ENCODE results near the gene EP400. TPM values are rescaled to one million over a fixed set of nuclear protein-coding genes. Genes with fewer than 3 reads are reported as not detected.

EP400 gene
- total and polyA plus RNA-seq, 4 donors = 14.4 to 50.6 (median 30.8) TPM

- 94% methylated on average over 18 of the region's 22 CpGs for WGBS (ENCODE audit: insufficient coverage)
- H3K27ac ChIP-seq (ENCODE audit: low read depth, low read length) = no peak overlapping the region
Measured at GRCh38 chr12:131911851-131912477, 37.8 kb upstream of the EP400 start.

GRCh38 chr12:131912518-131913274, 37.0 kb upstream of the EP400 start:
- peak in 3 of 6 donors; percentile 37 to 76 (median 66) for DNase-seq (ENCODE audit: low read depth in 4 of 6, low spot score in 6 of 6)
- WGBS (ENCODE audit: insufficient coverage) = 53% methylated on average over 18 of the region's 20 CpGs
- H3K36me3 ChIP-seq (ENCODE audit: control insufficient read depth, insufficient read depth, low read length) = peaks cover 100% of the 10 kb centered on the region

More at GRCh38 chr12:131911851-131912477, 37.8 kb upstream of the EP400 start:
- no peaks in the 10 kb centered on the region for H3K27me3 ChIP-seq (ENCODE audit: control insufficient read depth, insufficient read depth, low read length)
- no peak overlapping the region for H3K4me3 ChIP-seq (ENCODE audit: low read depth, low read length)
- DNase-seq (ENCODE audit: low read depth in 4 of 6, low spot score in 6 of 6) = no peak
- peaks cover 12% of the 10 kb centered on the region for H3K4me1 ChIP-seq (ENCODE audit: control insufficient read depth, insufficient read depth, low read length)
- peaks cover 100% of the 10 kb centered on the region for H3K36me3 ChIP-seq (ENCODE audit: control insufficient read depth, insufficient read depth, low read length)
- H3K9me3 ChIP-seq (ENCODE audit: control insufficient read depth, insufficient read depth, low read length) = no peaks in the 10 kb centered on the region

GRCh38 chr12:131913666-131914065, 36.1 kb upstream of the EP400 start:
- DNase-seq (ENCODE audit: low read depth in 4 of 6, low spot score in 6 of 6) = no peak
- no peak overlapping the region for H3K27ac ChIP-seq (ENCODE audit: low read depth, low read length)
- H3K9me3 ChIP-seq (ENCODE audit: control insufficient read depth, insufficient read depth, low read length) = no peaks in the 10 kb centered on the region
- H3K27me3 ChIP-seq (ENCODE audit: control insufficient read depth, insufficient read depth, low read length) = no peaks in the 10 kb centered on the region
- 99% methylated on average over 7 of the region's 8 CpGs for WGBS (ENCODE audit: insufficient coverage)
- H3K36me3 ChIP-seq (ENCODE audit: control insufficient read depth, insufficient read depth, low read length) = peaks cover 100% of the 10 kb centered on the region
- H3K4me3 ChIP-seq (ENCODE audit: low read depth, low read length) = no peak overlapping the region
- peaks cover 12% of the 10 kb centered on the region for H3K4me1 ChIP-seq (ENCODE audit: control insufficient read depth, insufficient read depth, low read length)

More at GRCh38 chr12:131912518-131913274, 37.0 kb upstream of the EP400 start:
- no peaks in the 10 kb centered on the region for H3K9me3 ChIP-seq (ENCODE audit: control insufficient read depth, insufficient read depth, low read length)
- H3K4me1 ChIP-seq (ENCODE audit: control insufficient read depth, insufficient read depth, low read length) = peaks cover 12% of the 10 kb centered on the region
- no peaks in the 10 kb centered on the region for H3K27me3 ChIP-seq (ENCODE audit: control insufficient read depth, insufficient read depth, low read length)
- no peak overlapping the region for H3K27ac ChIP-seq (ENCODE audit: low read depth, low read length)
- H3K4me3 ChIP-seq (ENCODE audit: low read depth, low read length) = no peak overlapping the region

- Histone ChIP-seq H3K36me3 (ENCODE audit: control insufficient read depth, insufficient read depth, low read length) (peaks cover 100% of the 10 kb centered on the region), H3K27ac (ENCODE audit: low read depth, low read length) (no peak overlapping the region)
- 92% methylated on average over 10 of the region's 14 CpGs for WGBS (ENCODE audit: insufficient coverage)
Measured at GRCh38 chr12:131914179-131914702, 35.5 kb upstream of the EP400 start.

GRCh38 chr12:131915000-131915689, 34.6 kb upstream of the EP400 start:
- Histone ChIP-seq H3K9me3 (ENCODE audit: control insufficient read depth, insufficient read depth, low read length) (no peaks in the 10 kb centered on the region), H3K4me3 (ENCODE audit: low read depth, low read length) (no peak overlapping the region), H3K27me3 (ENCODE audit: control insufficient read depth, insufficient read depth, low read length) (no peaks in the 10 kb centered on the region), H3K36me3 (ENCODE audit: control insufficient read depth, insufficient read depth, low read length) (peaks cover 100% of the 10 kb centered on the region), H3K27ac (ENCODE audit: low read depth, low read length) (no peak overlapping the region), H3K4me1 (ENCODE audit: control insufficient read depth, insufficient read depth, low read length) (peaks cover 12% of the 10 kb centered on the region)
- DNase-seq (ENCODE audit: low read depth in 4 of 6, low spot score in 6 of 6) = no peak
- WGBS (ENCODE audit: insufficient coverage) = 94% methylated on average over 11 of the region's 20 CpGs

More at GRCh38 chr12:131914179-131914702, 35.5 kb upstream of the EP400 start:
- Histone ChIP-seq H3K4me3 (ENCODE audit: low read depth, low read length) (no peak overlapping the region), H3K4me1 (ENCODE audit: control insufficient read depth, insufficient read depth, low read length) (peaks cover 12% of the 10 kb centered on the region), H3K9me3 (ENCODE audit: control insufficient read depth, insufficient read depth, low read length) (no peaks in the 10 kb centered on the region), H3K27me3 (ENCODE audit: control insufficient read depth, insufficient read depth, low read length) (no peaks in the 10 kb centered on the region)
- DNase-seq (ENCODE audit: low read depth in 4 of 6, low spot score in 6 of 6) = no peak

GRCh38 chr12:131915823-131916222, 33.9 kb upstream of the EP400 start:
- Histone ChIP-seq H3K9me3 (ENCODE audit: control insufficient read depth, insufficient read depth, low read length) (no peaks in the 10 kb centered on the region), H3K27ac (ENCODE audit: low read depth, low read length) (no peak overlapping the region), H3K36me3 (ENCODE audit: control insufficient read depth, insufficient read depth, low read length) (peaks cover 100% of the 10 kb centered on the region), H3K4me1 (ENCODE audit: control insufficient read depth, insufficient read depth, low read length) (peaks cover 12% of the 10 kb centered on the region), H3K4me3 (ENCODE audit: low read depth, low read length) (no peak overlapping the region), H3K27me3 (ENCODE audit: control insufficient read depth, insufficient read depth, low read length) (no peaks in the 10 kb centered on the region)
- no peak for DNase-seq (ENCODE audit: low read depth in 4 of 6, low spot score in 6 of 6)
- 87% methylated on average over 17 of the region's 21 CpGs for WGBS (ENCODE audit: insufficient coverage)

- peaks cover 12% of the 10 kb centered on the region for H3K4me1 ChIP-seq (ENCODE audit: control insufficient read depth, insufficient read depth, low read length)
- 91% methylated on average over 25 of the region's 36 CpGs for WGBS (ENCODE audit: insufficient coverage)
- H3K36me3 ChIP-seq (ENCODE audit: control insufficient read depth, insufficient read depth, low read length) = peaks cover 100% of the 10 kb centered on the region
- H3K27me3 ChIP-seq (ENCODE audit: control insufficient read depth, insufficient read depth, low read length) = no peaks in the 10 kb centered on the region
- DNase-seq (ENCODE audit: low read depth in 4 of 6, low spot score in 6 of 6) = no peak
- no peak overlapping the region for H3K4me3 ChIP-seq (ENCODE audit: low read depth, low read length)
- no peak overlapping the region for H3K27ac ChIP-seq (ENCODE audit: low read depth, low read length)
- H3K9me3 ChIP-seq (ENCODE audit: control insufficient read depth, insufficient read depth, low read length) = no peaks in the 10 kb centered on the region
Measured at GRCh38 chr12:131916306-131917138, 33.2 kb upstream of the EP400 start.

- 83% methylated on average over 24 of the region's 31 CpGs for WGBS (ENCODE audit: insufficient coverage)
- Histone ChIP-seq H3K27me3 (ENCODE audit: control insufficient read depth, insufficient read depth, low read length) (no peaks in the 10 kb centered on the region), H3K27ac (ENCODE audit: low read depth, low read length) (no peak overlapping the region), H3K4me3 (ENCODE audit: low read depth, low read length) (no peak overlapping the region), H3K9me3 (ENCODE audit: control insufficient read depth, insufficient read depth, low read length) (no peaks in the 10 kb centered on the region), H3K36me3 (ENCODE audit: control insufficient read depth, insufficient read depth, low read length) (peaks cover 100% of the 10 kb centered on the region), H3K4me1 (ENCODE audit: control insufficient read depth, insufficient read depth, low read length) (peaks cover 8% of the 10 kb centered on the region)
- no peak for DNase-seq (ENCODE audit: low read depth in 4 of 6, low spot score in 6 of 6)
Measured at GRCh38 chr12:131917139-131917710, 32.5 kb upstream of the EP400 start.
